ENCODE measurements around the gene KSR1.

Gene KSR1

GRCh38 chr17:27519550-27519949, 63.3 kb downstream of the KSR1 start:
- no peak for FAIRE-seq

GRCh38 chr17:27520491-27521185, 64.4 kb downstream of the KSR1 start:
- no peak for FAIRE-seq

- FAIRE-seq: no peak
Measured at GRCh38 chr17:27521281-27522027, 65.2 kb downstream of the KSR1 start.

- no peak for FAIRE-seq
Measured at GRCh38 chr17:27522028-27522635, 65.9 kb downstream of the KSR1 start.

- FAIRE-seq: no peak
Measured at GRCh38 chr17:27523712-27524111, 67.5 kb downstream of the KSR1 start.

GRCh38 chr17:27524594-27524993, 68.3 kb downstream of the KSR1 start:
- FAIRE-seq: no peak

- FAIRE-seq: no peak
Measured at GRCh38 chr17:27525316-27525715, 69.1 kb downstream of the KSR1 start.

- FAIRE-seq: no peak
Measured at GRCh38 chr17:27525836-27526603, 69.8 kb downstream of the KSR1 start.

- FAIRE-seq: no peak
Measured at GRCh38 chr17:27526604-27527002, 70.4 kb downstream of the KSR1 start.

- no peak for FAIRE-seq
Measured at GRCh38 chr17:27529230-27529796, 73.1 kb downstream of the KSR1 start.

GRCh38 chr17:27530764-27531391, 74.6 kb downstream of the KSR1 start:
- FAIRE-seq: no peak

- no peak for FAIRE-seq
Measured at GRCh38 chr17:27531469-27531961, 75.3 kb downstream of the KSR1 start.

- FAIRE-seq: no peak
Measured at GRCh38 chr17:27532269-27533263, 76.3 kb downstream of the KSR1 start.

- no peak for FAIRE-seq
Measured at GRCh38 chr17:27533874-27534815, 77.9 kb downstream of the KSR1 start.

- FAIRE-seq: no peak
Measured at GRCh38 chr17:27535178-27535928, 79.1 kb downstream of the KSR1 start.

- no peak for FAIRE-seq
Measured at GRCh38 chr17:27535975-27536374, 79.7 kb downstream of the KSR1 start.

GRCh38 chr17:27536781-27537180, 80.5 kb downstream of the KSR1 start:
- FAIRE-seq: no peak

GRCh38 chr17:27538156-27538955, 82.1 kb downstream of the KSR1 start:
- no peak for FAIRE-seq

Data from islet of Langerhans (tissue), 1 donor.